GM12872 (cell line): Measurements from ENCODE around the gene DLGAP1.

Source experiments
- CTCF ChIP-seq: IDR thresholded peaks from 3 replicates; pipeline ENCODE4 v1.5.1; 2011; ENCODE audit warnings: low read depth, mild to moderate bottlenecking, low read length, moderate library complexity; ENCODE audit not compliant: insufficient read depth

The DLGAP1 gene

GRCh38 chr18:3463051-3463450, 992.1 kb downstream of the DLGAP1 start:
- TF ChIP-seq CTCF: no peak

- TF ChIP-seq CTCF: no peak
Measured at GRCh38 chr18:3461704-3462103, 993.4 kb downstream of the DLGAP1 start.

GRCh38 chr18:3460823-3461398, 994.2 kb downstream of the DLGAP1 start:
- TF ChIP-seq CTCF: no peak

- TF ChIP-seq CTCF: no peak
Measured at GRCh38 chr18:3458952-3459853, 995.9 kb downstream of the DLGAP1 start.

GRCh38 chr18:3458378-3458777, 996.7 kb downstream of the DLGAP1 start:
- TF ChIP-seq CTCF: no peak

GRCh38 chr18:3457261-3457724, 997.8 kb downstream of the DLGAP1 start:
- no peak for TF ChIP-seq CTCF

- TF ChIP-seq CTCF: no peak
Measured at GRCh38 chr18:3456686-3457069, 998.4 kb downstream of the DLGAP1 start.
